ENCODE results near the gene CSTF1.
"Not testable (repeated sequence)": the region's sequence is repeated elsewhere in the genome, so short reads cannot be mapped to it uniquely, and the experiment has no call there.

The CSTF1 gene

DNA sequence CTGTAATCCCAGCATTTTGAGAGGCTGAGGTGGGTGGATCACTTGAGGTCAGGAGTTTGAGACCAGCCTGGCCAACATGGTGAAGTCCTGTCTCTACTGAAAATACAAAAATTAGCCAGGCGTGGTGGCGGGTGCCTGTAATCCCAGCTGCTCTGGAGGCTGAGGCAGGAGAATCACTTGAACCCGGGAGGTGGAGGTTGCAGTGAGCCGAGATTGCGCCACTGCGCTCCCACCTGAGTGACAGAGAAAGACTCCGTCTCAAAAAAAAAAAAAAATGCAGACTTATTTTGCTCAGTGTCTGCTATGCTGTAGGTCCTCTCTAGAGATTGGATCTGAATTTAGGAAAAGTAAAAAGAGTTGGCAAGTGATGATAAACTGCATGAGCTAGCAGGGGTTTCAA, 18.8 kb downstream of the CSTF1 start:
- not testable (repeated sequence) for DNase-seq

DNA sequence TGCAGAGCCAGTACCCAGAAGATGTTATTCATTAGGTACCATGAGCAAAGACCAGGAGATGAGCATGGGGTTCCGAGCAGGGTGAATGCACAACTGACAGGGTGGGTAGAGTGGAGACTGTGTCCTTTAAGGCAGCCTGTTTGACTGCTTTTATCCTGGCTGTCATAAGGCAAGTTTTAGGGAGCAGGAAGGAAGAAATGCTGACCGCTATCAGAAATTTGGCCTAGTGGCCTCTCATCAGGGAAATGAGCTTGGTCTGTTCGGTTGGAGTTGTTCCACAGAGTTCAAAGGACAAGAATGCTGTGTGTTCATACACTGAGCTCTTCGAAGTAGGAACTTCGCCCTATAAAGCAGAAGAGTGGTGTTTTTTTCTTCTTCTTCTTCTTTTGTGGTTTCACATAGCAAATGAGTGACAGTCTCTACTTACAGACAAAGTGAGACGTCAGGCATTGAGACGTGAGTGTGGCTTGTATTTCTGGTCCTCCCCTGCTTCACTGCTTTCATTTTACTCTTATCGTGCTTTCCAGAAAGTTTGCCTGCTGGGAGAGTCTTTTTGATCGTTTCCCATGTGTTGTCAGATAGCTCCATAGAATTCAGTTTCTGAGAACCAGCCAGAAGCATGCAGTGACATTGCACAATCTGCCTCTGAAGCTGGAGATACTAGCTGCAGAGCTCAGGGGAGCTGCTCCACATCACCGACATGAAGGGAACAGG, 19.5 kb downstream of the CSTF1 start, which contains the start of gene CASS4:
TSS of gene CASS4 (plus strand) at position 502 of the 714 bp plus-strand sequence. CDS start at position 701, 199 bp downstream.
- DNase-seq = peak; percentile 24

DNA sequence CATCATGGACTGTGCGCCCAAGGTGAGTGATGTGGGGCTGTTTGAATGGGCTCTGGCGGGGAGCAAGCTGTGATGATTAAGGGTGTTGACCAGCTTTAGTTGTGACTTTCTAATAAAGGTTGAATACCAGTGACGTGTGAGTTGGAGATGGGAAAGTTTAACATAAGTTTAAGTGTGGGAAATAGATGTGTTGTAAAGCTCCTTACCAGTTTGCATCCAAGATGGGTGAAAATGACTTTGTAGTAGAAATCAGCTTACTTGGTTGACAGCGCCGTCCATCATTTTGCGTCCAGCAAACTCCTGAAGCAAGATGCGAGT, 20.0 kb downstream of the CSTF1 start:
- DNase-seq = no peak

DNA sequence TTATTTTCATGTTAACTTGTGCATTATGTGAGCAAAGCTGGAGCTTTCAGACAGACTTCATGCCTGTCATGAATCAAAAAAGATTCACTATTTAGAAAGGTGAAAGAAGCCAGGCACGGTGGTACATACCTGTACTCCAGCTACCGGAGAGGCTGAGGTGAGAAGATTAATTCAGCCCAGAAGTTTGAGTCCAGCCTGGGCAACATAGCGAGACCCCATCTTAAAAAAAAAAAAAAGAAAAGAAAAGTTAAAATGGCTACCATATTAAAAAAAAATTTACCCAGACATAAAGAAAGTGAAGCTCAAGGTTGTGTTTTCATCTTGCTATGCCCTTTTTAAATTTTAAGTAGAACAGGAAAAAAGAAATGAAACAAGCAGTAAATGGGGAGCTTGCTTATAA, 20.5 kb downstream of the CSTF1 start:
- no peak for DNase-seq

- peak; percentile 77 for DNase-seq
These were observed 22.7 kb downstream of the CSTF1 start for GRCh38 chr20:56414842-56415765.

GRCh38 chr20:56417402-56417801, 25.0 kb downstream of the CSTF1 start:
- no peak for DNase-seq

DNA sequence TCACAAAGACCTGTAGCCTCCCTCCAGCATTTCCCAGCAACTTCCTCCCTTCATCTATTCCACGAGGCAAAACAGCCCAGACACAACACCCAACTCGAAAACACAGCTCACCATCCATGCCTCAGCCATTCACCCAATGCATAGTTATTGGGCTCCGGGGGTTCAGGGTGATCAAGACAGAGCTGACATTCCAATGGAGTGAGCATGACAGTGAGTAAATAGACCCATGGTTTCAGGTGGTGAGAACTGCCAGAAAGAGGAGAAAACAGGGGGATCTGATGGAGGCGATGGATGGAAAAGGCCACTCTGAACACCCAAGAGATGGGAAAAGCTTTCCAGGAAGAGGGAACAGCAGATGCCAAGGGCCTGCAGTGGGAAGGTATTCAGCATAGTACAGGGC, 25.5 kb downstream of the CSTF1 start:
- DNase-seq = no peak

GRCh38 chr20:56418385-56418861, 26.0 kb downstream of the CSTF1 start:
- DNase-seq = no peak

GRCh38 chr20:56420028-56420427, 27.6 kb downstream of the CSTF1 start:
- DNase-seq = no peak

DNA sequence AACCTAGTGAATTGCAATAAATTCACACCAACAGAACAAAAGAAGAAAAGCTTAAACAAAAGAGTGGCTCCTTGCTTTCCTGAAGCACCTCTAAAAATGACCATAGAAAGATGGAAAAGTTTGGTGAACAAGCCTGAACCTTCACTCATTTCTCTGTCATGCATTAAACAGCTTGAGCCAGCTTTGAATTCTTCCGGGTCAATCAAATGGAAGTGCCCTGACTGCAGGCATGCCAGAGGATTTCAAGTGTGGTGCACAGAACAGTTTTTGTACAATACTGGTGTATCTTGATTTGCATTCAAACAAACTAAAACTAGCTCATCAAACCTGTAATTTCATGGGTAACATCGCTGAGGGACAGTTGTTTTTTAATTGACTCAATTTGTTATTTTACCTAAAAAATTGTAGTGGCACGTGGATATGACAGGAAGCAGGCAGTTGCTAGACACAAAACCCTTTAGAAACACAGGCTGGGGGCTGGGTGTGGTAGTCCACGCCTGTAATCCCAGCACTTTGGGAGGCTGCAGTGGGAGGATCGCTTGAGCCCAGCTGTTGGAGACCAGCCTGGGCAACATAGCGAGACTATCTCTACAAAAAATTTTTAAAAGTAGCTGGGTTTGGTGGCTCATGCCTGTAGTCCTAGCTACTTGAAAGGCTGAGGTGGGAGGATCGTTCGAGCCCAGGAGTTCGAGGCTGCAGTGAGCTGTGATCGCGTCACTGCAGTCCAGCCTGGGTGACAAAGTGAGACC, 28.7 kb downstream of the CSTF1 start:
- no peak for DNase-seq

DNA sequence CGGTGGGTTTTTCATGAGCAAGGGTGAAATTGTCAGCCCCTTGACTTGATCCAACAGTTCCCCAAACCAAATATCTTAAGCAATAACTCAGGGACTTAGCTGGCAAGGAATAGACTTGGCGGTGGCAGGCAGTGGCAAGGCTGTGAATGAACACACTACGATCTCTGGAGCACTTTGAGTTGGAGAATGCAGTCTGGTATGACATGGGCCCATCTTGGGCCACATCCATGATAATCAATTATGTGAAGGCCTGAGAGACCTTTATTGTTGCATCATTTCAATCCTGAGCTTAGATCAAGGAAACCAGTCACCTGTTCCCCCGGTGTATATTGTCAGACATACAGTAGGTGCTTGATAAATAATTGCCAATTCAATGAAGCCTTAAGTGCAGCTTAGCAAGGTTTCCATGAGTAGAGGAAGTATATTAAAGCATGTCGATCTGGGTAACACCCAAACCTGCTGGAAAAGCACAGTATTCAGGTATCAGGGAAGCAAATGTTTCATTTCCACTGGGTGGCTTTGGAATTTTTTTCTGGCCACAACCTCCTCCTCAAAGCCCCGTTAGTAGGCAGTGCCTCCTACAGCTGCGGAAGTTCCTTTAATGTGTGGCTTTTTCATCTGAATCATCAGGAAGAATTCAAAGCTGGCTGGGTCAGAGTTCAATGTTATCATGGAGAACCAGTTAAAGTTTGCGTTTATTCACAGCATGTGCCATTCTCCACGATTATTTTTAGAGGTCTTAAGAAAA, 29.8 kb downstream of the CSTF1 start:
- no peak for DNase-seq

- no peak for DNase-seq
These were observed 30.4 kb downstream of the CSTF1 start for GRCh38 chr20:56422824-56423189.

- DNase-seq = no peak
These were observed 30.8 kb downstream of the CSTF1 start for GRCh38 chr20:56423211-56423610.

DNA sequence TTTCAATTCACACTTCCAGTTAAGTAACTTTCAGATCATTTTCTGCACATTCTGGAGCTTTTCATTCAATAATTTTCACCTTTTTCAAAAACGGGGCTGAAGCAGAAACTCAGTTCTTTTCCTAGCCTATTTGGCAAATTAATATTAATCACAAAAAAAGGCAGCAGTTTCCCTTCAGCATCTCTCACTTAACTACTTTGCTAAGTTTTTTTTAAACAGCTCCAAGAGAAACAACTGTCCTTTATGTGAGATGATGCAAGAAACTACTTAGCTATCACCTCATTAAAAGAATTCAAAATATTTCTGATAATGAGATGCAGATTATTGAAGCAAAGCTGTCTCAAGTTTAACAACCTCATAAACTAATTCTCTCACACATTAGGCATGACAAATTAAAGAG, 31.4 kb downstream of the CSTF1 start:
- DNase-seq = no peak

GRCh38 chr20:56424931-56425330, 32.5 kb downstream of the CSTF1 start:
- no peak for DNase-seq

- no peak for DNase-seq
These were observed 33.6 kb downstream of the CSTF1 start for GRCh38 chr20:56426026-56426425.

- no peak for DNase-seq
These were observed 34.5 kb downstream of the CSTF1 start for GRCh38 chr20:56426926-56427325.

- DNase-seq = no peak
These were observed 35.4 kb downstream of the CSTF1 start for GRCh38 chr20:56427797-56428196.

DNA sequence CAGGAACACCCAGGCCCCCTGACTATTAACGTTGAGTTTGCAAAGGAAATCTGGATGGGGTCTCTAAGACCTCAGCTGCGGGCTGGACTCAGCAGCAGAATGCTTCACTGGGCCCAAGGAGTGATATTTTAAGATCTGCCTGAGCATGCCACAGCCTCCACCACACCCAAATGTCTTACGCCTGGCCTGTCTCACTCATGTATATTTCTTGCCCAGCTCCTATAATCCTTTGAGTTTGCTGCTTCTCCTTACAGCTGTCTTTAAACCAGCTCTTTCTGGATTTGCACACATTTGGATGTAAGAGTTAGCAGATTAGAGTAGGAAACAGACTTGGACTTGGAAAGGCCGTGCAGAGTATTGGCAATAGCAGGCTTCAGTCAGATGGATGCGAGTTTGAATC, 36.0 kb downstream of the CSTF1 start:
- no peak for DNase-seq

DNA sequence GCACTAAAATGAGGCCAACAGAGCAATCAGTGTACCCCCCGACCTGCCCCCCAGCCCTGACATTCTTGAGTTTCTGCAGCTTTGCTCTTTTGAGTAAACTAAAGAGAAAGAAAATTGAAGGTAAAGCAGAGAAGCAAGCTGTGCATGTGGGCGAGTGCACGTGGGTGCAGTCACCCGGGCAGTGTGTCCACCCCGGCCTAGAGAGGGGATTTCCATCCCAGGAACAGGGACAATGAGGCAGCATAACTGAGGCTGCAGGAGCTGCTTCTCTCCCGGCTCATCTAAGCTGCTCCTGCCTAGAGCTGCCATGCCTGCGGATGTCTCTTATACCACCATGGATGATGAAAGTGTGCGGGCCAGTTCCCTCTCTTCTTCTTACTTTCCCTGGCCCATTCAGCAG, 36.4 kb downstream of the CSTF1 start:
- DNase-seq = no peak

DNA sequence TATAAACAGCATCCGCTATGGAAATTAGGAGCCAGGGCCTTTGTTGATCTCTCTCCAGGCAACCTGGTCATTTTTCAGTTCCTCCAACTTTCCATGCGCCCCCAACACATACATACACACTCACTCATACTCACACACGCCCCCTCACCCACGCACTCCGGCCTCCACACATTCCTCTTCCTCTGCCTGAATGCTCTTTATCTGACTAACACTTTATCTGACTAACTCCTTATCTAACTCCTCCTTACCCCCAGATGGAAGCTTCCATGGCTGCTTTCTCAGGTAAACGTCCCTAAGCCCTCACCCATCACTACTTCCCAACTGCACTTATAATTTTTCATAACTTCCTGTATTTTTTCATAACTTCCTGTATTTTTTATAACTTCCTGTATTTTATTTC, 37.1 kb downstream of the CSTF1 start:
- peak; percentile 44 for DNase-seq

DNA sequence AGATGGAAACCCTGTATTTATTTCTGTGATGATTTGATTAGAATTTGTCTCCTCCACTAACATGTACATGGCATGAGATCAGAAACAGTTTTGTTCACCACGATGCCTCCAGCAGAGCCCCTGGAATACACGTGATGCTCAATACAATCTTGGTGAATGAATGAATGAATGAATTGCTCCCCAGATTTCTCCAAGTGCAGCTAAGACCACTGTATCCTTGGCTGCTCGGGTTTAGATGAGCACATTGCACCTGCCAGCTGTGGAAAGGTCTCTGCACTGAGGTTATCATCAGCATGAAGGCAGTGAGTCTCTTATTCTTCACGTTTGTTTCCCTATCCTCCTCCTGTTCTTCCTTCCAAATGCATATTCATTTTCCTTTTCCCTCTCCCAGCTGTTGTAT, 37.5 kb downstream of the CSTF1 start:
- no peak for DNase-seq

DNA sequence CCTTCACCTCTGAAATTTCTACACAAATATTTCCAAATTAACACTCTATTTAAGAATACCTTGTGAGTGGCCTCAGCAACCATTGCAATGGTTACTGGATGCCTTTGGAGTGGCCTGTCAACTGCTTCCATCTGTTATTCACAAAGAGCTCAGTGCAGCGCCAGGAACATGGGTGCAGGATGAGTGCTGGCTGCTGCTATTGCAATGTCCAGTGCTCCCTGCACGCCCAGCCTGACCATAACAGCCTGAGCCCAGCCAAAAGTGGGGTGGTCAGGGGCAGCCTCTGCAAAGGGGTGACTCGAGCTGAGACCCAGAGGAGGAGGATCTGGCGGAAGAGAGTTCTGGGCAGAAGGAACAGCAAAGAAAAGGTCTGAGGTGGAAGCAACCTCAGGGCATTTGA, 38.0 kb downstream of the CSTF1 start:
- DNase-seq = no peak
